GM19468 (cell line): ENCODE measurements around the gene SLTM.
"Not testable (repeated sequence)": the region's sequence is repeated elsewhere in the genome, so short reads cannot be mapped to it uniquely, and the experiment has no call there.

Experiments
- ATAC-seq: cut with Tn5 transposase; IDR thresholded peaks from one replicate; pipeline ENCODE4 v1.9.1; 2021; ENCODE audit warnings: mild to moderate bottlenecking, moderate library complexity, moderate number of reproducible peaks; ENCODE audit not compliant: unreplicated experiment; ENCODE audit errors: extremely low read depth

SLTM gene

GRCh38 chr15:58931987-58932588 is 1.4 kb downstream of the SLTM start:
- no peak for ATAC-seq

GRCh38 chr15:58929891-58930416 is 3.5 kb downstream of the SLTM start:
- ATAC-seq, result no peak

- ATAC-seq, result no peak
Measured at GRCh38 chr15:58926823-58927222, 6.7 kb downstream of the SLTM start.

GRCh38 chr15:58924327-58924726 is 9.2 kb downstream of the SLTM start:
- no peak for ATAC-seq

GRCh38 chr15:58923696-58924300 is 9.7 kb downstream of the SLTM start:
- no peak for ATAC-seq

- ATAC-seq, result no peak
Measured at GRCh38 chr15:58923284-58923683, 10.2 kb downstream of the SLTM start.

- ATAC-seq, result no peak
Measured at GRCh38 chr15:58921267-58921790, 12.2 kb downstream of the SLTM start.

- ATAC-seq, result not testable (repeated sequence)
Measured at GRCh38 chr15:58920447-58920846, 13.0 kb downstream of the SLTM start.

- no peak for ATAC-seq
Measured at GRCh38 chr15:58919232-58919631, 14.2 kb downstream of the SLTM start.

GRCh38 chr15:58918239-58918638 is 15.2 kb downstream of the SLTM start:
- no peak for ATAC-seq

- not testable (repeated sequence) for ATAC-seq
Measured at GRCh38 chr15:58917613-58918129, 15.8 kb downstream of the SLTM start.

GRCh38 chr15:58916962-58917361 is 16.5 kb downstream of the SLTM start:
- no peak for ATAC-seq

GRCh38 chr15:58910456-58910855 is 23.0 kb downstream of the SLTM start:
- no peak for ATAC-seq

- ATAC-seq, result no peak
Measured at GRCh38 chr15:58909616-58910015, 23.9 kb downstream of the SLTM start.

- no peak for ATAC-seq
Measured at GRCh38 chr15:58908550-58909309, 24.7 kb downstream of the SLTM start.

GRCh38 chr15:58900631-58901030 is 32.8 kb downstream of the SLTM start:
- no peak for ATAC-seq

GRCh38 chr15:58898150-58898680 is 35.3 kb downstream of the SLTM start:
- ATAC-seq, result no peak

- no peak for ATAC-seq
Measured at GRCh38 chr15:58889363-58889762, 44.1 kb downstream of the SLTM start.

- no peak for ATAC-seq
Measured at GRCh38 chr15:58886921-58887320, 46.6 kb downstream of the SLTM start.

- not testable (repeated sequence) for ATAC-seq
Measured at GRCh38 chr15:58883926-58884325, 49.6 kb downstream of the SLTM start.
